B cell (primary cell): ENCODE results near the gene GATA1.

ENCODE experiments used
- CTCF ChIP-seq: fragments of 200-600 bp; IDR thresholded peaks from one replicate; pipeline ENCODE4 v1.8.0; 2022; ENCODE audit warnings: antibody characterized with exemption, mild to moderate bottlenecking
- EZH2 ChIP-seq: IDR thresholded peaks from 2 replicates; pipeline ENCODE4 v1.6.1; 2012; ENCODE audit warnings: borderline replicate concordance, low read depth, mild to moderate bottlenecking, moderate library complexity, low read length; ENCODE audit not compliant: insufficient read depth, poor library complexity, severe bottlenecking

- TF ChIP-seq CTCF = no peak
- no peak for TF ChIP-seq EZH2
Observed at GRCh38 chrX:48745222-48745621, 41.2 kb upstream of the GATA1 start.
